Measurements from ENCODE around the gene IDH3G.

DNA sequence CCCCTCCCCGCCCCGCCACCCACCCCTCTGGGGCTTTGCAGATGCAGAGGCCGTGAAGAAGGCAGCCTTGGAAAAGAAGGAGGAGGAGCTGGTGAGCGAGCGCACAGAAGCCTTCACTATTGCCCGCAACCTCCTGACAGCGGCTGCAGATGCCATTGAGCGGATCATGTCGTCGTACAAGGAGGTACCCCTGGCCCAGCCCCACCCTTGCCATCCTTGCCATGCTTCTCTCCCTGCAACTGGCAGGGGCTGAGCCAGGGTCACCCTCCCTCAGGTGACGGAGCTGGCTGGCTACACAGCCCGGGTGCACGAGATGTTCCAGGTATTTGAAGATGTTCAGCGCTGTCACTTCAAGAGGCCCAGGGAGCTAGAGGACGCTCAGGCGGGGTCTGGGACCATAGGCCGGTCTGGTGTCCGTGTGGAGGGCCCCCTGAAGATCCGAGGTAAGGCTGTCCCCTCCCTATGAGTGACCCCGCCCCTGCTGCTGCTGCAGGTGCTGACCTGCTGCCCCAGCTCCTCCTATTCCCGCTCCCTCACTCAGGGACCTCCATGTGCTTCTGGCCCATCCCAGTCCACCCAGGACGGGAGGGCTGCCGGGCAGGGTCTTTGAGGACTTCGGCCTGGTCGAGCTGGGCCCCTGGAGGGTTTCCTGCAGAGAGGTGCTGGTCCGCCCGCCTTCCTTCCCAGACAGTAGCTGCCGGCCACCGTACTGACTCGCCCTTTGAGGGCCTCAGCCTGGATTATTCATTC, 57.9 kb downstream of the IDH3G start:
- no peak for TF ChIP-seq ZNF274 (IDR thresholded peaks at IDR 0.05; ENCODE audit: borderline replicate concordance, extremely low read depth, low read length)
- TF ChIP-seq POLR2A (IDR thresholded peaks at IDR 0.05; ENCODE audit: control extremely low read depth in 1 of 2, low read depth in 2 of 2, low read length in 2 of 2), result no peak
- TF ChIP-seq, protein P1, sequence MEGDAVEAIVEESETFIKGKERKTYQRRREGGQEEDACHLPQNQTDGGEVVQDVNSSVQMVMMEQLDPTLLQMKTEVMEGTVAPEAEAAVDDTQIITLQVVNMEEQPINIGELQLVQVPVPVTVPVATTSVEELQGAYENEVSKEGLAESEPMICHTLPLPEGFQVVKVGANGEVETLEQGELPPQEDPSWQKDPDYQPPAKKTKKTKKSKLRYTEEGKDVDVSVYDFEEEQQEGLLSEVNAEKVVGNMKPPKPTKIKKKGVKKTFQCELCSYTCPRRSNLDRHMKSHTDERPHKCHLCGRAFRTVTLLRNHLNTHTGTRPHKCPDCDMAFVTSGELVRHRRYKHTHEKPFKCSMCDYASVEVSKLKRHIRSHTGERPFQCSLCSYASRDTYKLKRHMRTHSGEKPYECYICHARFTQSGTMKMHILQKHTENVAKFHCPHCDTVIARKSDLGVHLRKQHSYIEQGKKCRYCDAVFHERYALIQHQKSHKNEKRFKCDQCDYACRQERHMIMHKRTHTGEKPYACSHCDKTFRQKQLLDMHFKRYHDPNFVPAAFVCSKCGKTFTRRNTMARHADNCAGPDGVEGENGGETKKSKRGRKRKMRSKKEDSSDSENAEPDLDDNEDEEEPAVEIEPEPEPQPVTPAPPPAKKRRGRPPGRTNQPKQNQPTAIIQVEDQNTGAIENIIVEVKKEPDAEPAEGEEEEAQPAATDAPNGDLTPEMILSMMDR (IDR thresholded peaks at IDR 0.05; ENCODE audit: control extremely low read depth in 1 of 3, insufficient read depth in 1 of 3, low read depth in 1 of 3, low read length in 3 of 3), result no peak
- TF ChIP-seq TBP (IDR thresholded peaks at IDR 0.05; ENCODE audit: low read depth, low read length), result no peak
- no peak for TF ChIP-seq CHD1 (IDR thresholded peaks at IDR 0.05; ENCODE audit: low read depth, low read length)
- TF ChIP-seq RAD21 (IDR thresholded peaks at IDR 0.05 in 1 of 2, conservative IDR thresholded peaks at IDR 0.05 in 1 of 2; ENCODE audit: low read depth in 2 of 2, low read length in 2 of 2), result no peak
- no peak for TF ChIP-seq MAX (IDR thresholded peaks at IDR 0.05)

Data from H1 (cell line).